GM18519 (cell line): ENCODE measurements around the gene SCLY.
A peak's percentile ranks its signal among the peaks of the same experiment; 100 is the strongest.
"Not testable (repeated sequence)": the region's sequence is repeated elsewhere in the genome, so short reads cannot be mapped to it uniquely, and the experiment has no call there.

ENCODE experiments used
- ATAC-seq: cut with Tn5 transposase; IDR thresholded peaks from one replicate; pipeline ENCODE4 v1.9.1; 2021; ENCODE audit warnings: mild to moderate bottlenecking, moderate library complexity; ENCODE audit not compliant: unreplicated experiment, low FRiP score

The SCLY gene

DNA sequence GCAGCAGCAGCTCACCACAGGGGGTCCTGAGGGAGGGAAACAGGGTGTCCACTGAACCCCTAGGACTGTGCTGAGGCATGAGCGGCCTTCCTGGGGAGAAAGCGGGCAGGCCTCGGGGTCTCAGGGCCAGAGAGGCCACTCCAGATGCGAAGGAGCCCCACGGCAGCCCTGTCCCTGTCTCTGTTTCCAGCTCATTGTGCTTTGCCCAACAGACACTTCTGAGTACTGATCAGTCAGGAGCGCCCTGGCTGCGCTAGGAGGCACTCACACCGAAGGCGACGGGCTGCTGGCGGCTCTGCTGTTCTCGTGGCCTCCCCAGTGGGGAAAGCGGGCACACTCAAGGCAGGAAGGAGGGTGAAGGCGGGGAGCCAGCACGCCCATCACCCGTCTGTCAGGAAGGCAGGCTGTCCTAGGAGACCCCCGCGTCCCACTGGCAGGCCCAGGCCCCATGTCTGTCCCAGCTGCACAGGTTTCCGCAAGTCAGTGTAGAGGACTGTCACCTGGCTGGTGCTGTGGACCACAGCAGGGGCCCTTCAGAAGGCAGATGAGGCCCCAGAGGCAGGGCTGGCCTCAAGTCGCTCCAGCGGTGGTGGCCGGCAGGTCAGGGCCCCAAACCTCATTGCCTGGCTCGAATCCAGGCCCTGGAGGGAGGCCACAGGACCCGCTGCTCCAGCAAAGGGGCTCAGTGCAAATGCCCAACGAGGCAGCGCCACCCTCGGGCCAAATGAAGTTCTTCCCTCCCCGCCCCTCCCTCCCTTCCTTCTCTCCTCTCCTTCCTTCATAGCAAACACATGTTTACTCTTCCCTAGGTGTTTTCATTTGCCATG, 46.1 kb downstream of the SCLY start:
- ATAC-seq = no peak

- peak; percentile 68 for ATAC-seq
These were observed 47.0 kb downstream of the SCLY start for GRCh38 chr2:238107525-238108422.

GRCh38 chr2:238108423-238109183, 47.8 kb downstream of the SCLY start:
- no peak for ATAC-seq

DNA sequence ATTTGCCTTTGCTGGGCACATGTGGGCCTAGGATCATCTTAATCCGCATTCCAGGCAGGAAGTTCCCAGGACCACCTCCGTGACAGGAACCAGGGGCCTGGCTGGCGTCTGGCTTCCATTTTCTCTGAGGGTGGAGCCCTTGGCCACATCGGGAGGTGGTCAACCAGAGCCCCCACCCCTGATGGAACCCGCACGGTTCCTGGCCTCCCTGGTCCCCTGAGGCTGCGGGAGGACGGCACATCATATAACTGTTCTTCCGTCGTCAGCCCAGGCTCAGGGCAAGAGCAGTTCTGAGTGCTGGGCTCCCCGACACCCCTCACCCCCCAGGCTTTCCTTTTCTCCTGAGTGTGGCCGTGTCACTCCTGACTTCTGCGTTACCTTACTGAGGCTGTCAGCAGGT, 52.8 kb downstream of the SCLY start:
- no peak for ATAC-seq

DNA sequence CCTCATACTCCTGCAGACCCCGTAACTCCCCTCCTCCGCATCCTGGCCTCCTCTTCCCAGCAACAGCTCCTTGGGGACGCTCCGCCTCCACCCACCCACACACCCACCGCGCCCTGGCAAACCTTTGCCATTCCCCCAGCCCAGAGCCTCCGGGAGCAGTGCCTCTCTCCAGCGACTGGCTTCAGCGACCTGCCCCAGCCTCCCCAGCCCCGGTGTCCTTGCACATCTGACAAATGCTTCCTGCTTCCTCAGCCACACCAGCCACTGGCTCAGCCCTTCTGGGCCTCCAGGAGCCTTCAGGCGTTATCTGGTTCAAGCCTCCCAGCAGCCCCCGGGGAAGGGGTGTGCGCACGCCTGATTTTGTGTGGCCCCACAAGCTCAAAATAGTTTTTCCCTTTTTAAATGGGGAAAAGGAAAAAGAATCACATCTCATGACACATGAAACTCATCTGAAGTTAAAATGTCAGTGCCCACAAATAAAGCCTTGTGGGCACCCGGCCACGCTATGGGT, 53.6 kb downstream of the SCLY start:
- ATAC-seq = no peak

DNA sequence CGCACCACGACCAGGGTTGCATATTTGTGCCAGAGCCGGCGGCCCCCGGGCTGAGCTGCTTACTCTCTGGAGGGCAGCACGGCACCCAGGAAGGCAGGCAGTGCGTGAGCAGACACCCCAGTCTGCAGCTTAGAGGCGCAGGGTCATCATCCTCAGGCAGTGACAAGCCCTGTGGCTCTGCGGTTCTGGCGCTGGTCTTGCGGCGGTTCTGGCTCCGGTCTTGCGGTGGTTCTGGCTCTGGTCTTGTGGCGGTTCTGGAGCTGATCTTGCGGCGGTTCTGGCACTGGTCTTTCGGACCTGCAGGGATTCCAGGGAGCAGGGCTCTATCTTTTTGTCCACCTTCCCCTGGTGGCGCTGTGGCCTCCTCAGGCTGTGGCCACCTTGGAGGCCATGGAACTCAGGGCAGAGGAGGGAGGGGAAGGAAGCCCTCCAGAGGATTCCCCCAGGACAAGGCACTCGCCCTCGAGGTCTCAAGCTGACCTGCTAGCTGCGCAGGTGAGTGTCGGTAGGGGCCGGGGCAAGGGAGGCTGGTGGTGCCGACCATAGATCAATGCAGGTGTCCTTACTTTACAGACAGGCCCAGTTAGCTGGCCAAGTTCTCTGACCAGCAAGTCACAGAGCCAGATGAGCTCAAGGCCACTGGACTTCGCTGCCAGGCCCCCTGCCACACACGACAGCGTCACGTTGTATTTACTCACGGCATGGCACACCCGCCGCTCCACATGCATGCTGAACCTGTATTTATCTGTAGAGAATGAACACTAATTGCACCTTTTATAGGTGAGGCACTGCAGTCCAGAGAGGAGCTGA, 54.3 kb downstream of the SCLY start:
- ATAC-seq = no peak

- not testable (repeated sequence) for ATAC-seq
These were observed 54.9 kb downstream of the SCLY start for GRCh38 chr2:238115709-238116108.

GRCh38 chr2:238116298-238117198, 55.7 kb downstream of the SCLY start:
- no peak for ATAC-seq

DNA sequence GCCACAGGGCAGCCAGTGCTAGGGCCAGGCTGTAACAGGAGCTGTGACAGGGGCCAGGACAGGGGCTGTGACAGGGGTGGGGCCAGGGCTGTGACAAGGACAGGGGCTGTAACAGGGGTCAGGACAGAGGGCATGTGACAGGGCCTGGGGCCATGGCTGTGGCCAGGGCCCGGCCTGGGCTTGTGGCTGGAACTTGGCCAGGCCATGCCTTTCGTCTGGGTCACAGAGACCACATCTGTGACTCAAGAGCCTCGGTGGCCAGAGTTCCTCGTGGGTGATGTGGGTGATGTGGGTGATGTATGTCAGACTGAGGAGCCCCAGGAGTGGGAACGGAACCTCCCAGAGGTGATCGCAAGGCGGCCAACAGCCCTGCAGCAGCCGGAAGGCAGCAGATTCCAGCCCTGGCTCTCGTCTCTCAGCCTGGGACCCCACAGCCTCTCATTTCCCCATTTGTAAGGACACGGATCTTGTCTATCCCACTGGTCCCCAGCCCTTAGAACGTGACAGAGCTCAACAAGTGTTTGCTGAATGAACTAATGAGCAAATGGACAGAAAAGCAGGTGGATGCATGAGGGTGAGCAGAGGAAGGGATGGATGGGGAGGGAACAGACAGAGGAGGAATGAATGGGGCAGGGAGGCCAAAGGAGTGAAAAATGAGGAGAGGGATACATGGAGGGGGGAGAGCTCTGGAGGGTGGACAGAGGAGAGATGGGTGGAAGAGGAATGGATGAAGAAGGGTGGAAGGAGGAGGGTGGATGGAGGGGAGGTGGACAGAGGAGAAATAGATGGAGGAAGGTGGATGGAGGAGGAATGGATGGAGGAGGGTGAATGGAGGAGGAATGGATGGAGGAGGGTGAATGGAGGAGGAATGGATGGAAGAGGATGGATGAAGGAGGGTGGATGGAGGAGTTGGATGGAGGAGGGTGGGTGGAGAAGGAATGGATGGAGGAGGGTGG, 56.7 kb downstream of the SCLY start:
- no peak for ATAC-seq

DNA sequence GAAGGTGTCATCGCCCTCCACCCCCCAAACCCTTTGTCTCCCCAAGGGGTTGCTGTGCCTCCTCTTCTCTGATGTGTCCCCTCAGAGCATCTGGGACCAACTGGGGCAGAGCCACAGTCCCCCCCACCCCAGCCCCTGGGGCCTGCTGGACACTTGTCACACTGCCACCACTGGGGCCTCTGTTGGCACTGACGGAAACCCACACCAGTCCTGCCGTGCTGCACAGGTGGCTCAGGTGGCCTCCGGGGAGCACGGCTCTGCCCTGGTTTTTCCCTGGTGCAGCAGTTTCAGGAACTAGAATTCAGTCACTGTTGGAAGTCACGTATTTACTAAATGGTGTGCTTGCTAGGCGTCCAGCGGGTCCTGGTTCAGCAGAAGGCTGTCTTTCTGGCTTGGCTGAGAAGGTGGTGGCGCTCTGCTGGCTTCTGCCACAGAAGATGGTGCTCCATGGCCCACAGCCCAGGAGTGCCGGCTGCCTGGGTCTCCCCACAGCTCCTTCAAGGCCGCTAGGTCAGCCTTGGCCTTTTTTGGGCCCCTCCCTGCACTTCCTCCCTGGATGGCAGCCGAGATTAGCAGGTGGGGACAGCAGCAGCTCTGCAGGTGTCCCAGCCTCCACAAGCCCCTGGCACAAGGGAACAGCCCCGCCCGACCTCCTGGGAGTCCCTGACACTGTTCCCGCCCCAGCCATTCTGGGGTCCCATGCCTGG, 59.1 kb downstream of the SCLY start:
- no peak for ATAC-seq

DNA sequence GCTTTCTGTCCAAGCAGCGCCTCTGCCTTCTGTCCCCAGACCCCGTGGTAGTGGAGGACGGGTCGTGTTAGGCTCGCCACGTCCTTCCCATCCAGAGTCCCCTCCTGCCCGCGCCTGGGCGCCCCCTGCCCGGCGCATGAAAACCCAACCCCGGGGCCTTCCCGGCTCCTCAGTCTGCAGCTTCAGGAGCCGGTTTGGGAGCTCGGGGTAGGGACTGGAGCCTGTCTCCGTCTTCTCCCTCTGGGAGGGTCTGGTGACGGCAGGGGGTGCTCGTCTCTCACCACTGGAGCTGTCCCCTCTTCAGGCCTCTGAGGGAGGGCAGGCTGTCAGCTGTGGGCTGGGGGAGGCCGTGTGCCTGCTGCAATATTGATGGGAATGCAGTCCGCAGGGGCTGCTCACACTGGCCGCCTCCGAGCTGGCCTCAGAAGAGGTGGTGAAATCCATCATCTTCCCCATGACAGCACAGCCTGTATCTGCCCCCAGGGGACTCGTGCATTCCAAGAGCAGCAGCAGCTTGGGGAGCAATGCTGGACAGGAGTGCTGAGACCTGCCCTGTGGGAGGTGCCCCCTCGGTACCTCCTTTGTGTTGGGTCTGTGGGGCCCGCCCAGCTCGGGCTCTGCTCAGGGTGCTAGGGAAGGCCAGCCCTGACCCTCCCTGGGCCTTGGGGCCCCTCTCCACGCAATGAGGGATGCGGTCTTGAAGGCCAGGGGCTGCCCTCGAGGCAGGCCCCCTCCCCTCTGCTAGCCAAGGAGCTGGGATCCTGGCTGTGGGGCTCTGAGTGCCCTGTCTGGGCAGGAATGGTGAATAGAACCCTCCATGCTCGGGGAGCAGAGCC, 59.9 kb downstream of the SCLY start:
- ATAC-seq = no peak

DNA sequence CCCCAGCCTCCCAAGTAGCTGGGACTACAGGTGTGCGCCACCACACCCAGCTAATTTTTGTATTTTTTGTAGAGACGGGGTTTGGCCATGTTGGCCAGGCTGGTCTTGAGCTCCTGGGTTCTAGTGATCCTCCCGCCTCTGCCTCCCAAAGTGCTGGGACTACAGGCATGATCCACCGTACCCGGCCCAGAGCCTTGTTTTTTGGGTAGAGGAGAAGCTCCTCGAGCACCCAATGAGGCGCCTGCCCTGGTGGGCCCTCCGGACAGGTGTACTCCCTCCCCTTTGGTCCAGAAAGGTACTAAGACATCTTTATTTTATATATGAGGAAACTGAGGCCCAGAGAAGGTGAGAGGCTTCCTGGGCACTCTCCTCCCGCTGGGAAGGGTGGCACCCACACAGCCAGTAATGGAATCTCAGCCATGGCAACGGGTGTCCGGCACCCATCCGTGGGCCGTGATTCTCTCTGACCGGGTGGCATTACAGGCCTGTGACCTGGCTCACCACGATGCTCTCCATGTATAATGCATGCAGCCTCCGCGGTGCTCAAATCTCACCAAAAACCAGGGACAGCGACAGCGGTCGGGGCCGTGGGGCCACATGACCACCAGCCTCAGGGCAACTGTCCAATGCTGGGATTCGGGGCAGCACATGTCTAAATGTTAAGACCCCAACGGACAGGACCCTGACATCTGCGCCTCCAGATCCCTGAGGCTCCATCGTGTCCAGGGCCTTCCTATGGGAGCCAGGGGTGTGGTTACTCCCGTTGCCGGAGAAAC, 60.9 kb downstream of the SCLY start:
- ATAC-seq = no peak

DNA sequence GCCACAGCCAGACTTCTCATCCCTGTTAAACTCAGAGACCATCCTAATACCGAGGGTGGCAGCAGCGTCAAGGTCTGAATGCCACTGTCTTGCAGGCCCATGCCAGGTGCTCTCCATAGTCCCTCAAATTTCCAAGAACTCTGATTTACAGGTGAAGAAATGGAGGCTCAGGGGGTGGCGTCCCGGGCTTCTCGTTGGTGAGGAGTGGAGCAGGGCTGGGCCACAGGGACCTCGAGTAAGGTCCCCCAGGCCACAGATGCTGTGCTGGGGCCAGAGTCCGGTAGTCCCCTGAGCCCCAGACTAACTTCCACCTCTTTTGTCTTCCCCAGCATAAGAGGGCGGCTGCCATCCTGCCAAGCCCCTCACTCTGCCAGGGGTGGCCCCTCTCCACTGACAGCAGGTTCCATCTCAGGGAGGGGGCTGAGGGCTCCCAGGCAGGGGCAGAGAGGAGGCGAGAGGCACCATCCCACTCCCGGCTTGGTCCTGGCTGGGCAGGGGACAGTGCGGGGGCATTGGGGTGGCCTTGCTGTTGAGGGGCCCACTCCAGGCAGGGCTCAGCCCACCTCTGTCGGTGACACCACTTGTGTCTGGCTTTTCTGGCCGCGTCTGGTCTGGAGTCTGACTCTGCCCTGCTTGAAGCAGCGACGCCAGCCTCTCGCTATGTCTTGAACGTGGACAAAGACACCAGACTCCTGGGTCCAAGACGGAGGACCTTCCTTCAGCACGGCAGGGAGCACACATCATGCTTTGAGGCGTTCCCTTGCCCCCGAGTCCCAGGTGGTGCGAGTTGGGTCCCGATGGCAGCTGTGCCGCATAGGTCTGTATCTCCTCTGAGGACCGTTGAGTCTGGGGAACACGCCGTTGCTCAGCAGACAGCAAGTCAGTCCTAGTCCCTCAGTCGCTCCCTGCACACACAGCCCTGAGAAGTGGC, 61.8 kb downstream of the SCLY start:
- ATAC-seq = no peak

DNA sequence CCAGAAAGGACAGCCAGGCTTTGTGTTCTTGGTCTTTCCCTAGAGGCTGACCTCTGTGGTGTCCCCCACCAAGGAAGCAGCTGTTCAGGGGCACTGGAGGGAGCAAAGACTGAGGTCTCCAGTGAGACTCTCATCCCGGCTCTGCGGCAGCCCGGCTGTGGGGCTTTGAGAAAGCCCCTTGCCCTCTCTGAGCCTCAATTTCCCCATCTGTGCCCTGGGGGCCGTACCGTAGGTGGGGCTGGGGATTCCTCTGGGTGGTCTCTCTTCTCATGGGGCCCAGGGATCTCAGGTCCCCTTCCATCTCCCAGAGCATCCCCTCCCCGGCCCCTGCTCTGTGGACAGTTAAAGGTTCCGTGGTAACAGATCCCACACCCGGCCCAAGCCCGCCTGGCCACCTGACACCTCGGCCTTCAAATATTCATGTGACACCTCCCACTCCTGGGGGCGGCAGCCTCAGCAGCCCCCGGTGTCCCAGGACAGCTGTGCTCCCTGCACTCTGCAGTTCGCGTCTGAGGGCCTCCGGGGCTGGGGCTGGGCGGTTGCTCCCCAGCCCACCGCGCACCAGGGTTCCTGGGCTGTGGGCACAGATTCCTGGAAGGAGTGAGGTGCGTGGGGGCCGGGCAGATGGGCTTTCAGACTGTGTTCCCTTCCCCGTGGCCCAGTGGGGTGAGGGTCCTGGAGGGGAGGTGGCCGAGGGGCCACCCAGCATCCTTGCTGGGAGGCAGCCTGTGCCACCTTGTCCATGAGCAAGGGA, 62.6 kb downstream of the SCLY start:
- ATAC-seq = no peak
